Large intestine (tissue), 3 donors: Measurements from ENCODE around the gene RHOB. TPM values are rescaled to one million over a fixed set of nuclear protein-coding genes. Genes with fewer than 3 reads are reported as not detected.

Experiments used
- DNase-seq, 2 donors: peaks; one replicate each; pipeline versions ENCODE4 v3.0.0 to v3.0.0-alpha.2; 2013
- H3K27ac ChIP-seq: one replicate; pipeline ENCODE4 v1.5.1; 2013; ENCODE audit warnings: low read length
- H3K27me3 ChIP-seq: 2 replicates; pipeline ENCODE4 v1.6.1; 2013; ENCODE audit warnings: low read length; ENCODE audit not compliant: control insufficient read depth, insufficient read depth
- H3K36me3 ChIP-seq: 2 replicates; pipeline ENCODE4 v1.6.1; 2013; ENCODE audit warnings: low read length; ENCODE audit not compliant: control insufficient read depth, insufficient read depth
- H3K4me1 ChIP-seq: one replicate; pipeline ENCODE4 v1.6.1; 2013; ENCODE audit warnings: low read length; ENCODE audit not compliant: control insufficient read depth, insufficient read depth
- H3K4me3 ChIP-seq: one replicate; pipeline ENCODE4 v1.5.1; 2013; ENCODE audit warnings: low read length
- H3K9me3 ChIP-seq: one replicate; pipeline ENCODE4 v1.6.1; 2013; ENCODE audit warnings: mild to moderate bottlenecking, low read depth, low read length, moderate library complexity; ENCODE audit not compliant: control insufficient read depth
- WGBS: methylation state at CpG from one replicate; pipeline ENCODE4 v1.1.5; 2013; ENCODE audit warnings: low lambda C conversion rate; ENCODE audit not compliant: insufficient coverage; 5-methylcytosine and 5-hydroxymethylcytosine counted together
- polyA plus RNA-seq: library from polyadenylated mRNA; unstranded; fragments of 120-200 nt; gene quantifications from one replicate; pipeline ENCODE4 v1.2.1, GENCODE V29; 2013

Gene RHOB
- polyA plus RNA-seq, 1 donor = 94.6 TPM

DNA sequence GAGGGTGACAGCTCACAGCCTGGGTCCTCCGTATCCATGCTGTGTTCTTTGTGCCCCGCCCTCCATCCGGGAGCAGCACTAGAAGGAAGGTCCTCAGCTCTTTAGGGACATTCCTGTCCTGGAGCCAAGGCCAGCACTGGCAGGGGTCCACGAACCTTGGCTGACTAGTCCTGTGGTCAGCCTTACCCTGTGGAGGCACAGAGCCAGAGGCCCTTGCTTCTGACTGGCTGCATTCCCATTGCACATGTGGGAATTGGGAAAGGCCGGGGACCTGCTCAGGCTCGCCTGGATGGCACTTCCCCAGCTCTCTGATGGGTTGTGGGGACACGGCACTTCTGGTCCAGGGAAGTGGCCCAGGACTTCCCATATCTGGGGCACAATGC lies 24.9 kb upstream of the RHOB start:
- H3K4me1 ChIP-seq = no peaks in the 10 kb centered on the region
- no CpG with 5 or more reads among the region's 7 CpGs for WGBS

DNA sequence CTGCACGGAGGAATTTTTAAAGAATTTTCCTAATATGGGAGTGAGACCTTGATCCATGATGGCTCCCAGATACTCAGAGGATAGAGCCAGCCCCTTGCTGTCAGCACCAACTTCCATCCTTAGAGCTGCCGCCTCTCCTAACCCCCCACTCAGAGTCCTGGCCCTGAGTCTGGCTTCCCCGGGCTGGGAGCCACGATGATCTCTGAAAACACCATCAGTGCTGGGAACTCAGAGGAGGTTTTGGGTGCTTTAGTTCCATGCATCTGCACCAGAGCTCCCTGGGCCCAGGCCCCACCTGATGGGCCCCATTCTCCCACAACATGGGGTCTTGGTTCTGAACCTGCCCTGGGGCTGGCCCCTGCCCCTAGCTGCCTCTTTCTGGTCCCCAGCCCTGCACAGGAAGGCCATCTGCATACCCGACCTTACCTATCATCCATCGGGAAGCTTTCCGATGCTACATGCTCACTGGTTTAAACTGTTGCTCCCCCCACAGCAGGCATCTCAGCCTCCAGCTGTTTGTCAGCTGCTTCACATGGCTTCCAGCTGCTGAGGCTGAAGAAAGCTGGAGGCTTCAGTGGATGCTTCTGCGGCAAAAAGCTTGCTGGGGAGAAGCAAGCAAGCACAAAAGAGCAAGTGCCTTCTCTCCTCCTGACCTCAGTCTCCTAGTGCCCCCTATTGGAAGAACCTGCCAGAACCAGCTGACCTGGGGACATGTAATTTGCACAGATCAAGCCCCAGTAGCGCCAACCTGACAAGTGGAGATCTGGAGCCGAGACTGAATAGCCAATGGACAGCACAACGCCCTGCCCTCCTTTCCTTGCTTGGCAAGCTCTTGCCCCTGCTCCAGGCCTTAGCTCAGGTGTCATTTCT lies 24.2 kb upstream of the RHOB start:
- H3K27me3 ChIP-seq = no peaks in the 10 kb centered on the region
- no peaks in the 10 kb centered on the region for H3K36me3 ChIP-seq
- H3K4me3 ChIP-seq = no peak overlapping the region
- peak overlapping the region; percentile 2 for H3K27ac ChIP-seq
- WGBS = no CpG with 5 or more reads among the region's 11 CpGs
- no peaks in the 10 kb centered on the region for H3K9me3 ChIP-seq
- DNase-seq = peak in 1 of 2 donors; percentile 24
- H3K4me1 ChIP-seq = no peaks in the 10 kb centered on the region

More for the DNA sequence above, 24.9 kb upstream of the RHOB start:
- Histone ChIP-seq H3K27me3 (no peaks in the 10 kb centered on the region), H3K4me3 (no peak overlapping the region), H3K9me3 (no peaks in the 10 kb centered on the region), H3K36me3 (no peaks in the 10 kb centered on the region), H3K27ac (peak overlapping the region; percentile 2)
- no peak for DNase-seq

- no CpG with 5 or more reads among the region's 6 CpGs for WGBS
- H3K27me3 ChIP-seq = no peaks in the 10 kb centered on the region
- DNase-seq = no peak
- H3K4me1 ChIP-seq = no peaks in the 10 kb centered on the region
- H3K27ac ChIP-seq = no peak overlapping the region
- H3K36me3 ChIP-seq = no peaks in the 10 kb centered on the region
- no peak overlapping the region for H3K4me3 ChIP-seq
- H3K9me3 ChIP-seq = no peaks in the 10 kb centered on the region
Measured at GRCh38 chr2:20423359-20423758, 23.5 kb upstream of the RHOB start.

DNA sequence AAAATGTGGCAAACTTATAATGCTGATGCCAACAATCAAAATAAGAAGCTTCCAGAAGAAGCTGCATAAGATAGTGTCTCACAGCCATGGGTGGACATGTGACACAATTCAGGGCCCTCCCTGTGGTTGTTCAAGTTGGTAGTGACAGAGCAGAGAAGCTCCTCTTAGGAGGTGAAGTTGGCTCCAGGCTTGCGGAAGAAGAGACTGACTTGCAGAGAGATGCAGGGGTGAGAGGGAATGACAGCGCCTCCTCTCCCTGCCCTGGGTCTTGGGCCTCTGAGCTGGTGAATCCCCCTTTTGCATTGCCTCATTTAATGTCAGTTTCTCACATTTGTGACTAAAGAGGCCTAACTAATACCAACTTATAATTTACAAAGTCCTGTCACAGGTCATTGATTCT lies 23.0 kb upstream of the RHOB start:
- Histone ChIP-seq H3K9me3 (no peaks in the 10 kb centered on the region), H3K4me1 (no peaks in the 10 kb centered on the region), H3K27ac (no peak overlapping the region), H3K27me3 (no peaks in the 10 kb centered on the region), H3K4me3 (no peak overlapping the region), H3K36me3 (no peaks in the 10 kb centered on the region)
- no peak for DNase-seq
- WGBS = no CpG with 5 or more reads among the region's 2 CpGs

GRCh38 chr2:20424300-20425290 lies 22.3 kb upstream of the RHOB start:
- Histone ChIP-seq H3K4me3 (no peak overlapping the region), H3K9me3 (no peaks in the 10 kb centered on the region), H3K27me3 (no peaks in the 10 kb centered on the region), H3K27ac (no peak overlapping the region), H3K36me3 (no peaks in the 10 kb centered on the region), H3K4me1 (no peaks in the 10 kb centered on the region)
- no CpG with 5 or more reads among the region's 15 CpGs for WGBS
- DNase-seq = peak in 1 of 2 donors; percentile 26

- no peaks in the 10 kb centered on the region for H3K36me3 ChIP-seq
- no peak overlapping the region for H3K27ac ChIP-seq
- H3K4me1 ChIP-seq = no peaks in the 10 kb centered on the region
- no CpG with 5 or more reads among the region's 6 CpGs for WGBS
- H3K4me3 ChIP-seq = no peak overlapping the region
- H3K27me3 ChIP-seq = no peaks in the 10 kb centered on the region
- DNase-seq = no peak
- no peaks in the 10 kb centered on the region for H3K9me3 ChIP-seq
Measured at GRCh38 chr2:20425371-20425881, 21.4 kb upstream of the RHOB start.

- no peaks in the 10 kb centered on the region for H3K27me3 ChIP-seq
- no peak overlapping the region for H3K4me3 ChIP-seq
- H3K36me3 ChIP-seq = no peaks in the 10 kb centered on the region
- no peak for DNase-seq
- no peak overlapping the region for H3K27ac ChIP-seq
- H3K4me1 ChIP-seq = no peaks in the 10 kb centered on the region
- no peaks in the 10 kb centered on the region for H3K9me3 ChIP-seq
- no CpG with 5 or more reads among the region's 2 CpGs for WGBS
Measured at GRCh38 chr2:20425884-20426283, 21.0 kb upstream of the RHOB start.

DNA sequence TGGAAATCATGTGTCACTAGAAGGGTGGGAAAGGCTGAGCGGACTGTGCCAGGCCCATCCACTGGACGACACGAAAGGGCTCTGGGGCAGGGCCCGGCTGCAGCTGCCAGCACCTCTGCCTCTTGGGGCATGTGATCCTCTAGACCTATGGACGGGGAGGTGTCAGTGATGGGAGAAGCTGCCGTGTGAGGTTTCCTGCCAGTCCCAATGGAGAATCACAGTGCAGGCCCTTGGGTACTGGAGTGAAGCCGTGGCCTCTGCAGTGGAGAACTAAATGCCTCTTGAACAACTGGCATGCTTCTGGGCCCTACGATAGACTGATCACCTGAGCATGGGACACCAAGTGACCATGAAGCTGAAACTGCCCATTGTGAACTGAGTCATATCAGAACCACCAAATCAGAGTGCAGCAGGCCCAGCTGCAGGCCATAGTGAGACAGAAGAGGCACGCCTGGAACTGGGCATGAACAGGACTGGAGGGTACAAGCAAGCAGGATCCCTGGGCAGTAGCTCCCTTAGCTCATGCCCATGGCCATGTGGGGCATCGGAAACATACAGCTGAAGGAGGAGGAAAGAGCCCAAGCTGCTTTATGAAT lies 18.8 kb upstream of the RHOB start:
- no peak overlapping the region for H3K27ac ChIP-seq
- no CpG with 5 or more reads among the region's 10 CpGs for WGBS
- H3K9me3 ChIP-seq = no peaks in the 10 kb centered on the region
- no peaks in the 10 kb centered on the region for H3K36me3 ChIP-seq
- no peak for DNase-seq
- no peaks in the 10 kb centered on the region for H3K4me1 ChIP-seq
- H3K27me3 ChIP-seq = peaks cover 2% of the 10 kb centered on the region
- H3K4me3 ChIP-seq = no peak overlapping the region

DNA sequence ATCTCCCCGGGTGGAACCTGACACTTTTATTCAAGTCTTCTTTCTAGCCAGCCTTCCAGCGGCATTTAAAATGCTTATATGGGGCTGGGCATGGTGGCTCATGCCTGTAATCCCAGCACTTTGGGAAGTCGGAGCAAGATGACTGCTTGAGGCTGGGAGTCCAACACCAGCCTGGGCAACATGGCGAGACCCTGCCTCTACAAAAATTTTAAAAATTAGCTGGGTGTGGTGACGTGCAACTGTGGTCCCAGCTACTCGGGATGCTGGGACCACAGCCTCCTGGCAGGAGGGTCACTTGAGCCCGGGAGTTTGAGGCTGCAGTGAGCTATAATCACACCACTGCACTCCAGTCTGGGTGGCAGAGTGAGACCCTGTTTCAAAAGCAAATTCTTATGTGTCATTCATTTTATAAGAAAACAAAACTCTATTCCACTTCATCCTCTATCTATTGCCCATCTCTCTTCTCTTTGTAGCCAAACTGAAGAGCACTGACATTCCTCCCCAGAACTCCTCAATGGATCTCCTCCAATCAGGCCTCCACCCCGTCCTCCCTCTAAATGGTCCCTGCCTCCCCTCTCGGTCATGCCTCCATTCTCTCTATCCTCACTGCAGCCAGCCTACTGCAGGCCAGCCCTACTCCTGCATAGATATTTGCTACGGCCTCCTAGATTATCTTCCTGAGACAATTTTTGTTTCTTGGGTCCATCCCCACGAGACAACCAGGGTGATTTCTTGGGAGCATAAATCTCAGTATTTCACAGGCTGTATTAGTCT lies 18.0 kb upstream of the RHOB start:
- DNase-seq = no peak
- Histone ChIP-seq H3K4me1 (no peaks in the 10 kb centered on the region), H3K27me3 (peaks cover 2% of the 10 kb centered on the region), H3K9me3 (no peaks in the 10 kb centered on the region), H3K27ac (no peak overlapping the region), H3K36me3 (no peaks in the 10 kb centered on the region), H3K4me3 (no peak overlapping the region)
- 100% methylated on average over 2 of the region's 11 CpGs for WGBS
